ENCODE results near the gene FLG.
"Not testable (repeated sequence)": the region's sequence is repeated elsewhere in the genome, so short reads cannot be mapped to it uniquely, and the experiment has no call there.

FLG gene

DNA sequence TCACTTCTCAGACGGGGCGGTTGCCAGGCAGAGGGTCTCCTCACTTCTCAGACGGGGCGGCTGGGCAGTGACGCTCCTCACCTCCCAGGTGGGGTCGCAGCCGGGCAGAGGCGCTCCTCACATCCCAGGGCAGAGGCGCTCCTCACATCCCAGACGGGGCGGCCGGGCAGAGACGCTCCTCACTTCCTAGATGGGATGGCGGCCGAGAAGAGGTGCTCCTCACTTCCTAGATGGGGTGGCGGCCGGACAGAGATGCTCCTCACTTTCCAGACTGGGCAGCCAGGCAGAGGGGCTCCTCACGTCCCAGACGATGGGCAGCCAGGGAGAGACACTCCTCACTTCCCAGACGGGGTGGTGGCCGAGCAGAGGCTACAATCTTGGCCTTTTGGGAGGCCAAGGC, 68.6 kb downstream of the FLG start:
- DNase-seq, result not testable (repeated sequence)

Measured in CD4-positive, alpha-beta T cell treated with Interleukin-17A for 4 hours (primary cell).